Osteocyte (in vitro differentiated cells): ENCODE measurements around the gene B3GNT5. TPM values are rescaled to one million over a fixed set of nuclear protein-coding genes. Genes with fewer than 3 reads are reported as not detected.

ENCODE experiments used
- DNase-seq: peaks from one replicate; pipeline ENCODE4 v3.0.0; 2021; ENCODE audit warnings: mixed read lengths; ENCODE audit not compliant: unreplicated experiment; ENCODE audit errors: extremely low spot score
- H3K27ac Mint-ChIP-seq: one replicate; pipeline ENCODE4 v1.8.0; 2021; ENCODE audit warnings: mild to moderate bottlenecking, mixed read lengths; ENCODE audit not compliant: unreplicated experiment
- H3K27me3 Mint-ChIP-seq: one replicate; pipeline ENCODE4 v1.8.0; 2021; ENCODE audit warnings: mixed read lengths; ENCODE audit not compliant: unreplicated experiment
- H3K36me3 Mint-ChIP-seq: one replicate; pipeline ENCODE4 v1.8.0; 2021; ENCODE audit warnings: mixed read lengths; ENCODE audit not compliant: unreplicated experiment
- H3K4me1 Mint-ChIP-seq: one replicate; pipeline ENCODE4 v1.8.0; 2021; ENCODE audit warnings: mixed read lengths; ENCODE audit not compliant: unreplicated experiment
- H3K4me3 Mint-ChIP-seq: one replicate; pipeline ENCODE4 v1.8.0; 2021; ENCODE audit warnings: mild to moderate bottlenecking, moderate library complexity, mixed read lengths; ENCODE audit not compliant: unreplicated experiment
- H3K9me3 Mint-ChIP-seq: one replicate; pipeline ENCODE4 v1.8.0; 2021; ENCODE audit warnings: mixed read lengths; ENCODE audit not compliant: unreplicated experiment
- total RNA-seq: library from RNA; stranded (reverse); gene quantifications from 2 replicates; pipeline ENCODE4 v1.2.1, GENCODE V29; 2021
- TF ChIP-seq, protein P1 (sequence below): fragments of 200-600 bp; sonication (generic); IDR thresholded peaks from 2 replicates; pipeline ENCODE4 v1.5.0; 2021; ENCODE audit warnings: antibody characterized with exemption, mild to moderate bottlenecking, moderate library complexity

The B3GNT5 gene
- total RNA-seq, 1 donor from 2014 or later: 20.6 TPM

DNA sequence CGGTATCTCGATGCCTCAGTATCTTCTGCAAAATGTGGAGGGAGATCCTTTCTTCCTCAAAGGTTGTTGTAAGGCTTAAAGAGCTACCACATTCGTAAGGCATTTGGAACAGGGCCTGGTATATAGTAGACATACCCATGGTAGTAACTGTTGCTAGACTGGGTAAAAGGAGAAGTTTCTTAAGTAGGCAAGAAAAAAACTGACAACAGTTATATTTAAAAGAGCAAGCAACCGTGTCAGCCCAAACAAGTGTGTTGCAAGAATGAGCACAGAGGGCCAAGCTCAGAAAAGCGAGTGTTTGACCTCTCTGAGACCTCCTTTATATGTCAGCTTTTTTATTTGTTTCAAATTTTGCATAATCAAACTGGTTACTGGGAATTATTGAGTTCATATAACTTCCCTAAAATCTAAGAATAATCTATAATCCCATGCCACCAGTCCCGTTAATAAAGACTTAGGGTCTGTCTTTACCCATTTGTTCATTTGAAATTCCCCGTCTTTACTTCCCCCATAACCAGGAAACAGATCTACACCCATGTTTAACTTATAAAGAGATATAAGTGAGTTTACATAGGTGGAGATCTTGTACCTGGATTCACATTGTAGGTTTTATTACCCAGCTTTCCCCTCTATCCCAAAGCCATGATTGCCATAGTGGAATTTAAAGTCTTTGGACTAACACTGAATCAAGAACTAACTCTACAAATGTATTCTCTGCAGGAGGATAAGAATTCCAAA lies 7.3 kb downstream of the B3GNT5 start:
- DNase-seq: no peak
- no peaks in the 10 kb centered on the region for H3K27me3 Mint-ChIP-seq
- no peaks in the 10 kb centered on the region for H3K9me3 Mint-ChIP-seq
- TF ChIP-seq, protein P1, sequence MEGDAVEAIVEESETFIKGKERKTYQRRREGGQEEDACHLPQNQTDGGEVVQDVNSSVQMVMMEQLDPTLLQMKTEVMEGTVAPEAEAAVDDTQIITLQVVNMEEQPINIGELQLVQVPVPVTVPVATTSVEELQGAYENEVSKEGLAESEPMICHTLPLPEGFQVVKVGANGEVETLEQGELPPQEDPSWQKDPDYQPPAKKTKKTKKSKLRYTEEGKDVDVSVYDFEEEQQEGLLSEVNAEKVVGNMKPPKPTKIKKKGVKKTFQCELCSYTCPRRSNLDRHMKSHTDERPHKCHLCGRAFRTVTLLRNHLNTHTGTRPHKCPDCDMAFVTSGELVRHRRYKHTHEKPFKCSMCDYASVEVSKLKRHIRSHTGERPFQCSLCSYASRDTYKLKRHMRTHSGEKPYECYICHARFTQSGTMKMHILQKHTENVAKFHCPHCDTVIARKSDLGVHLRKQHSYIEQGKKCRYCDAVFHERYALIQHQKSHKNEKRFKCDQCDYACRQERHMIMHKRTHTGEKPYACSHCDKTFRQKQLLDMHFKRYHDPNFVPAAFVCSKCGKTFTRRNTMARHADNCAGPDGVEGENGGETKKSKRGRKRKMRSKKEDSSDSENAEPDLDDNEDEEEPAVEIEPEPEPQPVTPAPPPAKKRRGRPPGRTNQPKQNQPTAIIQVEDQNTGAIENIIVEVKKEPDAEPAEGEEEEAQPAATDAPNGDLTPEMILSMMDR: no peak
- no peak overlapping the region for H3K27ac Mint-ChIP-seq
- H3K4me3 Mint-ChIP-seq: no peak overlapping the region
- H3K36me3 Mint-ChIP-seq: peaks cover 4% of the 10 kb centered on the region
- peaks cover 43% of the 10 kb centered on the region for H3K4me1 Mint-ChIP-seq

DNA sequence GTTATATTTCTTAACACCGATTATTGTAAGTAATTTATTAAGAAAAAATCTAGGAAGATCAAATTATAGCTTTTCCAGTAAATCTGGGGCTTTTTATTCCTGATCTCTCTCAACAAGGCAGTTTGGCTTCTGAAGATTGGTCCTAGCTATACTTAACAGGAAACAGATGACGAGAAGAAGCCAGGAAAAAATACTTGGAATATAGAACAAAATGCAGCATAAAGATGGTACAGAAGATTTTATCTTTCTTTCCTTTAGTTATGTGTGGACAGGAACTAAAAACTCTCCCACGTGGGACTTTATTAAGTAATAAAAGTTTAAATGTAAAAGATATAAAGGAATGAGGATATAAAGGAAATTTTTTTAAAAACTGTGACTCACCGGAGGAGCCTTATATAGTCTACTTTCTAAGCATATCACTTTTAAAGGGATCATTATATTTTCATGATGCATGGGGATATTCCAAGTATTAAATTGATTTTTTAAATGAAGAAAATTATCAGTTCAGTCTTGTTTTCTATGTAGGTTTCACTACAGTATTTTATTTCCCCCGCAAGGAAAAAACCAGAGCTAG lies 8.2 kb downstream of the B3GNT5 start:
- DNase-seq: no peak
- no peaks in the 10 kb centered on the region for H3K27me3 Mint-ChIP-seq

DNA sequence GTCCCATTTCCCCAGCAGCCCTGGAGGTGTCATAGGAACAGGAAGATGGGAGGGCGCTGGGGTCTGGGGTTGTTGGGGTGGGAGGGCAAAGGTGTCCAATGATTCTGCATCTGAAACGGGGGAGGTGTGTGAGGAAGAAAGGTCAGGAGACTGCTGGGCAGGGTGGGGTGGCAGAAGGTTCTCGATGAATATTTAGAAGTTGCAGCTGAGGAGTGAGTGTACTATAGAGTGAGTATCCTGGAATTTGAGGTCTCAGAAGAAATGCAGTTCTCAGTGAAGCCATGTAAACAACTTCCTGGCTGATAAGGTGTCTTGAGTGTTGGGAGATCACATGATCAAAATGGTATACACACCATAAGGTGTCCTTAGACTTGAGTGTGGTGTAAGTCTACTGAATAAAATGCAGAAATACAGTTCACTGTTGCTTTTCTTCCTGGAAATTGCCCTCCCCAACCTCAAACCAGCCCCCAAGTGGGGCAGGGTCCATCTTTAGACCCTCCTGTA lies 9.9 kb downstream of the B3GNT5 start:
- H3K27ac Mint-ChIP-seq: no peak overlapping the region
- no peak for DNase-seq
- TF ChIP-seq, protein P1: no peak
- no peaks in the 10 kb centered on the region for H3K27me3 Mint-ChIP-seq
- H3K4me1 Mint-ChIP-seq: peaks cover 31% of the 10 kb centered on the region
- no peak overlapping the region for H3K4me3 Mint-ChIP-seq
- peaks cover 3% of the 10 kb centered on the region for H3K36me3 Mint-ChIP-seq
- no peaks in the 10 kb centered on the region for H3K9me3 Mint-ChIP-seq

More for the DNA sequence above, 8.2 kb downstream of the B3GNT5 start:
- H3K27ac Mint-ChIP-seq: peak overlapping the region; percentile 42
- H3K9me3 Mint-ChIP-seq: no peaks in the 10 kb centered on the region
- peaks cover 40% of the 10 kb centered on the region for H3K4me1 Mint-ChIP-seq
- H3K36me3 Mint-ChIP-seq: peaks cover 4% of the 10 kb centered on the region
- H3K4me3 Mint-ChIP-seq: no peak overlapping the region
- TF ChIP-seq, protein P1: no peak

DNA sequence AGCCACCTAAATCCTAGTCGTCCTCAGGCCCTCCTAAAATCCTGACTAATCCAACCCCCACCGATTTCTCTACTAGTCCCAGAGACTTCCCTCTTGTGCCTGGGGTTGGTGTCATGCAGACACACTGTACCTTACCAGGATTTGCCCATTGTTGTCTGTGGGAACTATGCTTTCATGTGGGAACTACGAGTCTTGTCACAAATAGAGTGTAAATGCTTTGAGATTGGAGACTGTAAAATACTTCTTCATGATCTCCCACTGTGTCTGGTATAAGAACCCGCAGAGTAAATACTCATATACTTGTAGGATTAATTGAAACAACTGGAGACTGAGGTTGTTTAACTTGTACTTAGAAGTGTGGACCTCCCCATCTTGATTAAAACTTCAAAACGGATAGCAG lies 11.2 kb downstream of the B3GNT5 start:
- Mint-ChIP-seq H3K27ac (no peak overlapping the region), H3K4me3 (no peak overlapping the region), H3K27me3 (no peaks in the 10 kb centered on the region), H3K4me1 (peaks cover 26% of the 10 kb centered on the region), H3K9me3 (no peaks in the 10 kb centered on the region), H3K36me3 (peaks cover 3% of the 10 kb centered on the region)
- TF ChIP-seq, protein P1: no peak
- DNase-seq: no peak

DNA sequence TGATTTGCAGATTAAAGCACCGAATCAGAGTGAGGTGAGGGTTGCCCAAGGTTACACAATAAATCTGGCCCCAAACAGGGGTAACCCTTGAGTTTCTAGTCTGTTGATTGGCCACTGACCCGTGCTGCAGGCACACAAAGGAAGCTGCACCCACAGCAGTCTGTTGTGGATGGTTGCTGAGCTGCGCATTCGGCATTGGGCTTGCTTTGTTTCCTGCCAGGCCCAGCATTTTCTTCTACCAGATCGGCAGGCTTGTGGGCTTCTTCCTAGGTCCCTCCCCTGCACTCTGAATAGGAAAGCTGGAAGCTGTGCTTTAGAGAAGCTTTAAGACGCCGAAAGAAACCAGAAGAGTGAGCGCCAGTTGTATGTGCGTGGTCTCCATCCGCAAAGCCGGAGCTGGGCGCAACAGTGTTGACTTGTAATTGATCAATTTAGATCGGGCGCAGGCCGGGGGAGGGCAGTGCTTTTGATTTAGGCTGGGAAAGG lies 12.1 kb downstream of the B3GNT5 start:
- Mint-ChIP-seq H3K36me3 (peaks cover 6% of the 10 kb centered on the region), H3K9me3 (no peaks in the 10 kb centered on the region), H3K4me3 (no peak overlapping the region), H3K4me1 (peaks cover 17% of the 10 kb centered on the region), H3K27ac (no peak overlapping the region), H3K27me3 (no peaks in the 10 kb centered on the region)
- DNase-seq: no peak
- TF ChIP-seq, protein P1: no peak
